CD8-positive, alpha-beta memory T cell (primary cell): ENCODE measurements around the gene SLIT1. TPM values are rescaled to one million over a fixed set of nuclear protein-coding genes. Genes with fewer than 3 reads are reported as not detected.

Experiments used
- CTCF ChIA-PET: fragments of 350-600 bp; sonication (Branson Sonifier 250); formaldehyde crosslinking; loops from one replicate; lab custom pipeline; 2021; ENCODE audit warnings: antibody characterized with exemption; lab: Charles Lee
- POLR2A ChIA-PET: fragments of 350-600 bp; sonication (Branson Sonifier 250); formaldehyde crosslinking; loops from one replicate; lab custom pipeline; 2021; ENCODE audit warnings: antibody characterized with exemption; lab: Charles Lee
- DNase-seq, 5 donors: peaks; one replicate each; pipeline versions ENCODE4 v3.0.0 to v3.0.0-alpha.2; 2020 to 2022; ENCODE audit warnings: mixed read lengths in 1 of 5
- H3K27ac ChIP-seq: one replicate; pipeline ENCODE4 v1.7.0; 2013; ENCODE audit warnings: low read depth, mild to moderate bottlenecking, low read length, moderate library complexity
- H3K27me3 ChIP-seq: 2 replicates; pipeline ENCODE4 v1.7.0; 2013; ENCODE audit warnings: low read length, mild to moderate bottlenecking; ENCODE audit not compliant: insufficient read depth, poor library complexity, severe bottlenecking
- H3K36me3 ChIP-seq: 2 replicates; pipeline ENCODE4 v1.7.0; 2013; ENCODE audit warnings: mild to moderate bottlenecking, low read length, moderate library complexity; ENCODE audit not compliant: insufficient read depth
- H3K4me1 ChIP-seq: 2 replicates; pipeline ENCODE4 v1.7.0; 2013; ENCODE audit warnings: mild to moderate bottlenecking, low read length, moderate library complexity; ENCODE audit not compliant: insufficient read depth
- H3K4me3 ChIP-seq: 2 replicates; pipeline ENCODE4 v1.7.0; 2013; ENCODE audit warnings: mild to moderate bottlenecking, low read length
- H3K9me3 ChIP-seq: 2 replicates; pipeline ENCODE4 v1.7.0; 2013; ENCODE audit warnings: mild to moderate bottlenecking, low read length
- H3K27ac Mint-ChIP-seq, 8 donors: one replicate each; pipeline ENCODE4 v1.8.0; 2020 to 2021; ENCODE audit warnings: mixed read lengths in 8 of 8, mild to moderate bottlenecking in 6 of 8, inconsistent platforms in 3 of 8, moderate library complexity in 3 of 8
- H3K27me3 Mint-ChIP-seq, 2 donors: one replicate each; pipeline ENCODE4 v1.8.0; 2020 to 2021; ENCODE audit warnings: mixed read lengths in 2 of 2, mild to moderate bottlenecking in 1 of 2, moderate library complexity in 1 of 2
- H3K36me3 Mint-ChIP-seq, 3 donors: one replicate each; pipeline ENCODE4 v1.8.0; 2020 to 2021; ENCODE audit warnings: mixed read lengths in 3 of 3, inconsistent platforms in 1 of 3, mild to moderate bottlenecking in 1 of 3
- H3K4me1 Mint-ChIP-seq, 3 donors: one replicate each; pipeline ENCODE4 v1.8.0; 2020 to 2021; ENCODE audit warnings: mixed read lengths in 3 of 3, inconsistent platforms in 1 of 3, mild to moderate bottlenecking in 1 of 3
- H3K4me3 Mint-ChIP-seq, 7 donors: one replicate each; pipeline ENCODE4 v1.8.0; 2020 to 2021; ENCODE audit warnings: mixed read lengths in 7 of 7, mild to moderate bottlenecking in 6 of 7, moderate library complexity in 4 of 7, inconsistent platforms in 2 of 7
- H3K9me3 Mint-ChIP-seq, 5 donors: one replicate each; pipeline ENCODE4 v1.8.0; 2020 to 2022; ENCODE audit warnings: mixed read lengths in 5 of 5, mild to moderate bottlenecking in 3 of 5, moderate library complexity in 2 of 5, inconsistent platforms in 1 of 5
- polyA plus RNA-seq: library from polyadenylated mRNA; unstranded; fragments of 300-500 nt; fragmentation: Illumina TruSeq; gene quantifications from one replicate; pipeline ENCODE4 v1.2.3, GENCODE V29; 2021
- total RNA-seq, 2 experiments: library from RNA; stranded (reverse); gene quantifications; one replicate each; pipeline ENCODE4 v1.2.3, GENCODE V29; 2021

The SLIT1 gene
- total and polyA plus RNA-seq, 3 experiments from 2014 or later = 0.06 to 0.20 TPM; not detected in 1

- H3K36me3 ChIP-seq = no peaks in the 10 kb centered on the region
- no peaks in the 10 kb centered on the region for H3K9me3 Mint-ChIP-seq
- no peaks in the 10 kb centered on the region for H3K36me3 Mint-ChIP-seq
- ChIA-PET POLR2A (no interaction called here), CTCF (interaction anchor here (1.5 kb wide), 1 partner anchor 9 kb away, joined by 3 read pairs; no protein-coding TSS in a partner anchor)
- DNase-seq = no peak
- no peaks in the 10 kb centered on the region for H3K9me3 ChIP-seq
- no peak overlapping the region for H3K27ac ChIP-seq
- no peak overlapping the region for H3K4me3 ChIP-seq
- H3K4me1 Mint-ChIP-seq = no peaks in the 10 kb centered on the region
- H3K27me3 ChIP-seq = no peaks in the 10 kb centered on the region
- no peaks in the 10 kb centered on the region for H3K4me1 ChIP-seq
- no peak overlapping the region for H3K27ac Mint-ChIP-seq
- H3K27me3 Mint-ChIP-seq = peaks cover 4 to 21% of the 10 kb centered on the region in 2 donors
- H3K4me3 Mint-ChIP-seq = no peak overlapping the region
Measured at GRCh38 chr10:97134110-97134509, 51.6 kb downstream of the SLIT1 start.

- ChIA-PET POLR2A (no interaction called here), CTCF (no interaction called here)
- Histone ChIP-seq H3K4me3 (no peak overlapping the region), H3K4me1 (no peaks in the 10 kb centered on the region), H3K27ac (no peak overlapping the region), H3K36me3 (no peaks in the 10 kb centered on the region), H3K27me3 (no peaks in the 10 kb centered on the region), H3K9me3 (no peaks in the 10 kb centered on the region)
- Mint-ChIP-seq H3K4me1 (no peaks in the 10 kb centered on the region), H3K9me3 (no peaks in the 10 kb centered on the region), H3K4me3 (no peak overlapping the region), H3K36me3 (no peaks in the 10 kb centered on the region), H3K27ac (no peak overlapping the region), H3K27me3 (peaks cover 3 to 21% of the 10 kb centered on the region in 2 donors)
- no peak for DNase-seq
Measured at GRCh38 chr10:97132273-97132672, 53.5 kb downstream of the SLIT1 start.

GRCh38 chr10:97131666-97132065 lies 54.1 kb downstream of the SLIT1 start:
- Mint-ChIP-seq H3K27ac (no peak overlapping the region), H3K36me3 (no peaks in the 10 kb centered on the region), H3K9me3 (no peaks in the 10 kb centered on the region), H3K4me3 (no peak overlapping the region), H3K27me3 (peaks cover 2 to 21% of the 10 kb centered on the region in 2 donors), H3K4me1 (no peaks in the 10 kb centered on the region)
- no peaks in the 10 kb centered on the region for H3K36me3 ChIP-seq
- no peak overlapping the region for H3K4me3 ChIP-seq
- H3K9me3 ChIP-seq = no peaks in the 10 kb centered on the region
- H3K27me3 ChIP-seq = no peaks in the 10 kb centered on the region
- ChIA-PET POLR2A (no interaction called here), CTCF (no interaction called here)
- H3K4me1 ChIP-seq = no peaks in the 10 kb centered on the region
- no peak overlapping the region for H3K27ac ChIP-seq
- no peak for DNase-seq

GRCh38 chr10:97131181-97131628 lies 54.6 kb downstream of the SLIT1 start:
- no peak for DNase-seq
- H3K9me3 ChIP-seq = no peaks in the 10 kb centered on the region
- no peak overlapping the region for H3K27ac ChIP-seq
- H3K4me3 ChIP-seq = no peak overlapping the region
- Mint-ChIP-seq H3K27me3 (peaks cover 2 to 21% of the 10 kb centered on the region in 2 donors), H3K4me1 (no peaks in the 10 kb centered on the region), H3K36me3 (no peaks in the 10 kb centered on the region), H3K4me3 (no peak overlapping the region), H3K27ac (no peak overlapping the region), H3K9me3 (no peaks in the 10 kb centered on the region)
- no peaks in the 10 kb centered on the region for H3K36me3 ChIP-seq
- H3K27me3 ChIP-seq = no peaks in the 10 kb centered on the region
- POLR2A ChIA-PET = no interaction called here
- CTCF ChIA-PET = no interaction called here
- no peaks in the 10 kb centered on the region for H3K4me1 ChIP-seq

- Mint-ChIP-seq H3K9me3 (no peaks in the 10 kb centered on the region), H3K4me3 (no peak overlapping the region), H3K27ac (no peak overlapping the region), H3K27me3 (peaks cover 2 to 18% of the 10 kb centered on the region in 2 donors), H3K4me1 (no peaks in the 10 kb centered on the region), H3K36me3 (no peaks in the 10 kb centered on the region)
- ChIA-PET CTCF (no interaction called here), POLR2A (no interaction called here)
- DNase-seq = no peak
- Histone ChIP-seq H3K36me3 (no peaks in the 10 kb centered on the region), H3K4me1 (no peaks in the 10 kb centered on the region), H3K4me3 (no peak overlapping the region), H3K27ac (no peak overlapping the region), H3K9me3 (no peaks in the 10 kb centered on the region), H3K27me3 (no peaks in the 10 kb centered on the region)
Measured at GRCh38 chr10:97129666-97130065, 56.1 kb downstream of the SLIT1 start.

GRCh38 chr10:97128516-97129154 lies 57.1 kb downstream of the SLIT1 start:
- ChIA-PET CTCF (no interaction called here), POLR2A (no interaction called here)
- H3K27me3 ChIP-seq = no peaks in the 10 kb centered on the region
- H3K27ac Mint-ChIP-seq = no peak overlapping the region
- no peaks in the 10 kb centered on the region for H3K36me3 ChIP-seq
- H3K27me3 Mint-ChIP-seq = peaks cover 2 to 17% of the 10 kb centered on the region in 2 donors
- no peaks in the 10 kb centered on the region for H3K9me3 ChIP-seq
- H3K4me1 ChIP-seq = no peaks in the 10 kb centered on the region
- no peak overlapping the region for H3K4me3 ChIP-seq
- no peak for DNase-seq
- no peaks in the 10 kb centered on the region for H3K36me3 Mint-ChIP-seq
- H3K27ac ChIP-seq = no peak overlapping the region
- H3K9me3 Mint-ChIP-seq = no peaks in the 10 kb centered on the region
- H3K4me3 Mint-ChIP-seq = no peak overlapping the region
- no peaks in the 10 kb centered on the region for H3K4me1 Mint-ChIP-seq

GRCh38 chr10:97128039-97128492 lies 57.7 kb downstream of the SLIT1 start:
- CTCF ChIA-PET = no interaction called here
- no peak overlapping the region for H3K4me3 Mint-ChIP-seq
- no peak overlapping the region for H3K27ac ChIP-seq
- no peaks in the 10 kb centered on the region for H3K4me1 Mint-ChIP-seq
- no peaks in the 10 kb centered on the region for H3K27me3 ChIP-seq
- POLR2A ChIA-PET = no interaction called here
- H3K9me3 ChIP-seq = no peaks in the 10 kb centered on the region
- no peaks in the 10 kb centered on the region for H3K36me3 ChIP-seq
- H3K4me3 ChIP-seq = no peak overlapping the region
- H3K27me3 Mint-ChIP-seq = peaks cover 2 to 17% of the 10 kb centered on the region in 2 donors
- H3K27ac Mint-ChIP-seq = peak overlapping the region in 1 of 8 donors; percentile 36
- DNase-seq = no peak
- H3K4me1 ChIP-seq = no peaks in the 10 kb centered on the region
- H3K9me3 Mint-ChIP-seq = no peaks in the 10 kb centered on the region
- H3K36me3 Mint-ChIP-seq = no peaks in the 10 kb centered on the region

- H3K36me3 ChIP-seq = no peaks in the 10 kb centered on the region
- no peaks in the 10 kb centered on the region for H3K9me3 Mint-ChIP-seq
- no peaks in the 10 kb centered on the region for H3K36me3 Mint-ChIP-seq
- H3K4me3 ChIP-seq = no peak overlapping the region
- H3K4me1 Mint-ChIP-seq = no peaks in the 10 kb centered on the region
- no peaks in the 10 kb centered on the region for H3K27me3 ChIP-seq
- peaks cover 2 to 15% of the 10 kb centered on the region in 2 donors for H3K27me3 Mint-ChIP-seq
- no peaks in the 10 kb centered on the region for H3K4me1 ChIP-seq
- no peaks in the 10 kb centered on the region for H3K9me3 ChIP-seq
- no peak overlapping the region for H3K27ac Mint-ChIP-seq
- DNase-seq = no peak
- ChIA-PET CTCF (interaction anchor here (0.8 kb wide), 1 partner anchor 46 kb away, joined by 3 read pairs; no protein-coding TSS in a partner anchor), POLR2A (no interaction called here)
- no peak overlapping the region for H3K27ac ChIP-seq
- H3K4me3 Mint-ChIP-seq = no peak overlapping the region
Measured at GRCh38 chr10:97127509-97127908, 58.2 kb downstream of the SLIT1 start.
